CD4-positive, alpha-beta T cell treated with Interleukin-17A for 1 hour (primary cell): ENCODE data around the gene GADD45B.

Experiments
- DNase-seq: peaks from one replicate; pipeline ENCODE4 v3.0.0-alpha.2; 2020

Gene GADD45B

GRCh38 chr19:2475702-2476450, at the start of gene GADD45B:
Gene GADD45B, plus strand, starts transcription at chr19:2476127. Its CDS starts 232 bp downstream, at chr19:2476359.
- peak; percentile 98 for DNase-seq

GRCh38 chr19:2426611-2427428, 49.1 kb upstream of the GADD45B start:
- peak; percentile 52 for DNase-seq

GRCh38 chr19:2427429-2428320, 48.3 kb upstream of the GADD45B start, which contains the start of gene TIMM13:
Gene TIMM13, minus strand, starts transcription at chr19:2427586. Its CDS starts 53 bp downstream, at chr19:2427533.
- DNase-seq, result peak; percentile 95

GRCh38 chr19:2428321-2428690, 47.6 kb upstream of the GADD45B start:
- DNase-seq, result no peak

GRCh38 chr19:2428756-2429711, 46.9 kb upstream of the GADD45B start:
- no peak for DNase-seq

DNA sequence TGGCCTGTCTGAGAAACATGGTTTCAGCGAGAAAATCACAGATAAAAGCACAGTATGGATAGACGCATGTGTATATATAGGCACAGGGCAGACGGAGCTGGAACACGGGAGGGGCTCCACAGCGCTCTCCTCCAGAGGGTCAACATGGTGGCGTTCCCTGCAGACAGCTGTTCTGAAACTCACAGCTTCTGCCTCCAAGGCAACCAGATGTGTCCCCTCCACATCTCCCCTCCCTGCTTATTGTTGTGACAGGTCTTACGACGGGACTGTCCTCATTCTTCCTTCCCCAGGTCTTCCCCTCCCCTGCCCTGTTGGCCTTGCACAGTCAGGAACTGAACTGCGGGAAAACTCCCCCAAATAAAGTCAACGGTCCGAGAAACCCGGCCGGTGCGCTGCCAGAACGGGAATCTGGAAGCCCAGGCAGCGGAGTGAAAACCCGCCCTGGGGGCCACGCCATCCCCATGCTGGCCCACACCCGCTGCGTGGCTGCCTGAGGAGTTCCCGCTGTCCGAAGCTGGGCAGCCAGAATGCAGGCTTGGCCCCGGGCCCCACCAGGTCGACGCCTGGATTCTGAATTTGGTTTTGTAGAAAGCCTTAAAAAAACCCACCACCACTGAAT, 45.9 kb upstream of the GADD45B start:
- DNase-seq, result no peak

GRCh38 chr19:2431318-2432055, 44.4 kb upstream of the GADD45B start:
- DNase-seq, result no peak

GRCh38 chr19:2432131-2432848, 43.6 kb upstream of the GADD45B start:
- DNase-seq, result no peak

GRCh38 chr19:2433854-2434253, 42.1 kb upstream of the GADD45B start:
- DNase-seq, result no peak

DNA sequence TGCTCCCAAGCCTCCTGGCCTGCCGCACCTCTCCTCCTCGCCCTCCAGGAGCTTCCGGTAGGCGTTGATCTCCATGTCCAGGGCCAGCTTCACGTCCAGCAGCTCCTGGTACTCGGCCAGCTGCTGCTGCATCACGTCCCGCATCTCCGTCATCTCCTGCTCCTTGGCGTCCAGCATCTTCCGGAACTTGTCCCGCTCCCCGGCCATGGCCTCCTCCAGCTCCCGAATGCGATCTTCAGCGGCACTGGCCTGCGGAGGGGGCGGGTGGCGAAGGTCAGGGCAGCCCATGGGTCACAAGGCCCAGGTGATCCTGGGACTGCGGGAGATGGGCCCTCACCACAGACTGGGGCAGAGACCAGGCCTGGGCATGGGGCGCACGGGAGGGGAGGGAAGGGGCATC, 41.7 kb upstream of the GADD45B start:
- DNase-seq, result no peak

DNA sequence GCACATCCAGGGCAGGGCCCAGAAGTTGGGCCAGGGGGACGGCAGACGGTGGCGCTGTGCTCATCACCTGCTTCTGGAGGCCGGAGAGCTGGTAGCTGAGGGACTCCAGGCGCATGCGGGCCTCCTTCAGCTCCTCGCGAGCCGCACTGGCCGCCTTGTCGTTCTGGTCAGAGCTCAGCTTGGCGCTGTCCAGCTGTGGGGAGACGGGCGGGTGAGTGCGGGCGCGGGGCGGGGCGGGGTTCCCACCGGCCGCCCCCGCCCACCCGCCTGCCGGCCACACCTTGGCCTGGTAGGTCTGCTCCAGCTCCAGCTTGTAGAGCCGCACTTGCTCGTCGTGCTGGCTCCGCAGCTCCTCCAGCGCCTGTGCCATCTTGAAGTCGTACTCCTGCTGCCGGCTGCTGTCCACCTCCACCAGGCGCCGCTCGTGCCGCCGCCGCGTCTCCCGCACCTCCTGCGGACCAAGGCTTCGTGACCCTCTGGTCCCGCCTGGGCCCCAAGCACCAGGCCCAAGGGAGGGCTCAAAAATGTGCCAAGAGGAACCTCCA, 41.1 kb upstream of the GADD45B start:
- no peak for DNase-seq

- no peak for DNase-seq
Observed at GRCh38 chr19:2436384-2436783, 39.5 kb upstream of the GADD45B start.

DNA sequence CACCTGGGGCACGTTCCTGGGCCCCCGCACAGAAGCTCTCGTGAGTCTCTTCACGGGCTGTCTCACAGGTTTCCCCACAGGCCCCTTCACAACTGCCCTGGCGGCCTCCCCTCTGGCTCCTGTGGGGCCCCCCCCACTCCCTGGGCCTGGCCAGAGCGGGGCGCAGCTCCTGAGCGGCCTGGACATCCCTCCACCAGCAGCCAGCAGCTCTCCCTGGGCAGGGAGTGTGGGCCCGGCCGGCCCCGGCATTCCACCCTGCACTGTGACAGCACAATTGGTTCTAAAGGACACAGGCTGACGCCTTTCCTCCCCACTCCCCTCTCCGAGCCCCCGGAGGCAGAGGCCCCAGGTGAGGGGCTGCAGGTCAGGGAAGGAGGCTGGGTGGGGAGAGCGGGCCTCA, 39.0 kb upstream of the GADD45B start:
- DNase-seq, result no peak

- no peak for DNase-seq
Observed at GRCh38 chr19:2438178-2438577, 37.7 kb upstream of the GADD45B start.

- no peak for DNase-seq
Observed at GRCh38 chr19:2440515-2440914, 35.4 kb upstream of the GADD45B start.

DNA sequence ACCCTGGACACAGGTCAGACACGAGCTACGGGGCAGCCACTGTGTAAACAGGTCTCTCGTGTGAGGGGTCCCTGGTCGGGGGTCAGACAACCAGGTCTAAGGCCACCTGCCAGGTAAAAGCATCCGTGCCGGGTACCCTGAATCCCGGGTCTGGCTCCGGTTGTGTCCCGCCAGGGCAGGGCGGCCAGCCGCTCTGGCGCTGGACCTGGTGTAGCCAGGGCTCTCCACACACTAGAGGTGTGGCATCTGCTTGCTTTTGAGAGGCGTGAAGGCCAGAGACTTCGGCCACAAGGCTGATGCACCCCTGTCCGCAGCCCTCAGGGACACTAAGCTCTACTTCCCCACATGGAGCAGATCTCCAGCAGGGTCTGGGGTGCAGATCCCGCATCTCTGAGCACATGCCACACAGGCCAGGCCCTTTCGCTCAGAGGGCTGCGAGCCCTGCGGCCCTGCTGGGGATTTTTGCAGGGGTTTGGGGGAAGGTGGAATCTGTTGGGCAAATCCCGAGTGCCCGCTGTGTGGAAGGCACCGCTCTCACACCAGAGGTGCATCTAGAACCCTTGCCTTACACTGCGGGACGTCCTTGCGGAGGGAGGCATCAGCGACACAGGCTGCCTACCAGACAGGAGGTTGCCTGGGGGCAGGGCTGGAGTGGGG, 34.7 kb upstream of the GADD45B start:
- DNase-seq, result no peak

- DNase-seq, result no peak
Observed at GRCh38 chr19:2443116-2443784, 32.7 kb upstream of the GADD45B start.

DNA sequence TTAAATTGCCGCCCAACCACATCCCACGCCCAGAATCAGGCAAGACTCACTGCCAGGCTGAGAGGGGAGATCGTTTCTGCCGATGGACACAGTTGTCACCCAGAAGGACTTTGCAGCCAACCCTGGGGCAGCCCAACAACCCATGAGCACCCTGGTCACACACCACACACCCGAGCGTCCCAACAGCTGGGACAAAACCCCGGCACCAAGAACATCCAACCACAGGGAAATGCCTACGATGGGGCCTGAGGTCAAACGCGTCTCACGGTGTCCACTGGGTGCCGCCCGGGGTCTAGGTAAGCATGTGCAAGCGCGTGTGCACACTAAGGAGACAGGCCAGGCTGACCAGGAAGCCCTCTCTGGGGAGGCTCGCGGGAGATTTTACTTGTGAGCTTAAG, 32.1 kb upstream of the GADD45B start:
- DNase-seq, result no peak
